Left lung (tissue), 10 donors: ENCODE measurements around the gene B3GAT2. TPM values are rescaled to one million over a fixed set of nuclear protein-coding genes. Genes with fewer than 3 reads are reported as not detected.
A peak's percentile ranks its signal among the peaks of the same experiment; 100 is the strongest.

Experiments
- ATAC-seq: fragments of 200-7000 bp; cut with Tn5 transposase; one replicate; pipeline ENCODE4 v1.9.1; 2020; ENCODE audit warnings: moderate library complexity
- DNase-seq, 4 donors: peaks; one replicate each; pipeline ENCODE4 v3.0.0-alpha.2; 2013 to 2020
- H3K27ac ChIP-seq, 2 donors: fragments of 200-600 bp; sonication (generic) in 1 of 2; one replicate each; pipeline versions ENCODE4 v1.5.0 to v1.8.0; 2020 to 2021
- H3K27me3 ChIP-seq, 2 donors: fragments of 200-600 bp; sonication (generic) in 1 of 2; one replicate each; pipeline versions ENCODE4 v1.5.0 to v1.8.0; 2020 to 2021
- H3K36me3 ChIP-seq, 2 donors: fragments of 200-600 bp; sonication (generic) in 1 of 2; one replicate each; pipeline versions ENCODE4 v1.5.0 to v1.8.0; 2020 to 2021
- H3K4me1 ChIP-seq, 2 donors: fragments of 200-600 bp; one replicate each; pipeline ENCODE4 v1.8.0; 2021
- H3K4me3 ChIP-seq, 2 donors: fragments of 200-600 bp; sonication (generic) in 1 of 2; one replicate each; pipeline versions ENCODE4 v1.5.0 to v1.8.0; 2020 to 2021; ENCODE audit warnings: mild to moderate bottlenecking in 1 of 2
- H3K9me3 ChIP-seq, 2 donors: fragments of 200-600 bp; sonication (generic) in 1 of 2; one replicate each; pipeline versions ENCODE4 v1.5.0 to v1.8.0; 2020 to 2021
- intact Hi-C, 2 donors: fragments of 100-400 bp; cut with DNase I; formaldehyde crosslinking; loops; one replicate each; pipeline versions ENCODE4 v1.11.2 to v1.14.2; 2022
- polyA plus RNA-seq, 6 donors: library from polyadenylated mRNA; unstranded; fragments of 120-200 nt; gene quantifications; one replicate each; pipeline ENCODE4 v1.2.1, GENCODE V29; 2013; ENCODE audit not compliant: insufficient read length in 6 of 6
- total RNA-seq, 2 donors: library from RNA; stranded (reverse); fragmentation: NEBNext Ultra II Directional; extraction: Animal tissue kit (Norgen Biotek cat#: 25700); gene quantifications; one replicate each; pipeline ENCODE4 v1.2.1, GENCODE V29; 2021
- TF ChIP-seq, protein P1 (sequence below), 2 donors: fragments of 200-600 bp; sonication (generic) in 1 of 2; IDR thresholded peaks; one replicate each; pipeline versions ENCODE4 v1.5.0 to v1.8.0; 2021; ENCODE audit warnings: antibody characterized with exemption in 2 of 2
- donor health status: DM: no; HTN: yes; CAD: no.
- donor health status: DM: no; HTN: no; CAD: no.

Gene B3GAT2
- total and polyA plus RNA-seq, 8 donors = 0.03 to 2.9 (median 2.0) TPM; not detected in 1

DNA sequence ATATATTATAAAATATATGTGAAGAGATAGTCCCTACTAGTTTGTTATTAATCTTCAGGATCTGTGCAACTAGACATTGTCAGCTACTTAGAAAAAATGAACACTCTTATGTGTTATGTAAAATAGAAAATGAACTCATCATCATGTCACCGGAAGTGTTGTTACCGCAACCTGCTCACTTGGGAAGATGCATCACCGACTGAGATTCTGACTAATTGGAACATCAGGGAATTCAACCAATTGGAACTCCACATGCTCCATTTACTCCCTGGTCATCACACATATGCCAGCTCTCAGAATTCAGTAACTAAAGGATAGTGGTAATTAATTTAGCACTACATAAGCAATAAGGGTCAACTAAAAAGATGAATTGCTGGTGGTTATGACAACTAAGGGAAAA lies 16.7 kb upstream of the B3GAT2 start:
- intact Hi-C loops = no loop called here
- no peak for ATAC-seq
- Histone ChIP-seq H3K9me3 (peaks cover 0 to 4% of the 10 kb centered on the region in 2 donors), H3K27me3 (no peaks in the 10 kb centered on the region), H3K27ac (no peak overlapping the region), H3K36me3 (no peaks in the 10 kb centered on the region), H3K4me3 (no peak overlapping the region), H3K4me1 (no peaks in the 10 kb centered on the region)
- TF ChIP-seq, protein P1, sequence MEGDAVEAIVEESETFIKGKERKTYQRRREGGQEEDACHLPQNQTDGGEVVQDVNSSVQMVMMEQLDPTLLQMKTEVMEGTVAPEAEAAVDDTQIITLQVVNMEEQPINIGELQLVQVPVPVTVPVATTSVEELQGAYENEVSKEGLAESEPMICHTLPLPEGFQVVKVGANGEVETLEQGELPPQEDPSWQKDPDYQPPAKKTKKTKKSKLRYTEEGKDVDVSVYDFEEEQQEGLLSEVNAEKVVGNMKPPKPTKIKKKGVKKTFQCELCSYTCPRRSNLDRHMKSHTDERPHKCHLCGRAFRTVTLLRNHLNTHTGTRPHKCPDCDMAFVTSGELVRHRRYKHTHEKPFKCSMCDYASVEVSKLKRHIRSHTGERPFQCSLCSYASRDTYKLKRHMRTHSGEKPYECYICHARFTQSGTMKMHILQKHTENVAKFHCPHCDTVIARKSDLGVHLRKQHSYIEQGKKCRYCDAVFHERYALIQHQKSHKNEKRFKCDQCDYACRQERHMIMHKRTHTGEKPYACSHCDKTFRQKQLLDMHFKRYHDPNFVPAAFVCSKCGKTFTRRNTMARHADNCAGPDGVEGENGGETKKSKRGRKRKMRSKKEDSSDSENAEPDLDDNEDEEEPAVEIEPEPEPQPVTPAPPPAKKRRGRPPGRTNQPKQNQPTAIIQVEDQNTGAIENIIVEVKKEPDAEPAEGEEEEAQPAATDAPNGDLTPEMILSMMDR (IDR thresholded peaks at IDR 0.05) = no peak
- DNase-seq = no peak

DNA sequence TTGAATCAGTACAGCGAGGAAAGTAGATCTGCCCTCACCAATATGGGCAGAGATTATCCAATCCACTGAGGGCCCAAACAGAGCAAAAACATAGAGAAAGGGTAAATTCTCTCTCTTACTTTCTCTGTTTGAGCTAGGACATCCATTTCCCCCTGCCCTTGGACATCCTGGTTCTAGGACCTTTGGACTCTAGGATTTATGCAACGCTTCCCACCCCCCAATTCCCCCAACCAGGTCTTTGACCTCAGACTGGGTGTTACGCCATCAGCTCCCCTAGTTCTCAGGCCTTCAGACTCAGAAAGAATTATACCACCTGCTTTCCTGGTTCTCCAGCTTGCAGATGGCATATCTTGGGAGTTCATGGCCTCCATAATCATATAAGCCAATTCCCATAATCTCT lies 10.2 kb upstream of the B3GAT2 start:
- no peak overlapping the region for H3K27ac ChIP-seq
- intact Hi-C loops = no loop called here
- TF ChIP-seq, protein P1 (IDR thresholded peaks at IDR 0.05) = no peak
- H3K4me3 ChIP-seq = no peak overlapping the region
- no peaks in the 10 kb centered on the region for H3K36me3 ChIP-seq
- H3K9me3 ChIP-seq = no peaks in the 10 kb centered on the region
- ATAC-seq (no peak), DNase-seq (no peak)
- no peaks in the 10 kb centered on the region for H3K4me1 ChIP-seq
- H3K27me3 ChIP-seq = no peaks in the 10 kb centered on the region

DNA sequence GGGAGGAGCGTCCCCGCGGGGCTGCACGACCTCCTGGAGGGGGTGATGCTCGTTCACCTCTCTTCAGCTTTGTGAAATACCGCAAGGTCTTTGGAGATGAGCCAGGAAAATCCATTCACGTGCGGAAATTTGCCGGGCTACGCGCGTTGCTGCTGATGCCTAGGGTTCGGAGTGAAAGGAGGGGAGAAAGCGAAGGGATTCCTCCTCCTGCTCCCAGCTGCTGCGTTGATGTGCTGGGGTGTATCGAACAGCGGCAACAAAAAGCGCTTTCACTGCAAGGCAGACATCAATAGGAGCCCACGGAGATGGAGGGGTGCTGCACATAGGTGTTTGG lies 391 bp upstream of the B3GAT2 start:
- H3K27me3 ChIP-seq = peaks cover 32 to 59% of the 10 kb centered on the region in 2 donors
- H3K27ac ChIP-seq = no peak overlapping the region
- peak overlapping the region; percentile 21 to 42 for H3K4me3 ChIP-seq
- H3K36me3 ChIP-seq = no peaks in the 10 kb centered on the region
- H3K4me1 ChIP-seq = peaks cover 8 to 22% of the 10 kb centered on the region in 2 donors
- DNase-seq (no peak), ATAC-seq (no peak)
- H3K9me3 ChIP-seq = no peaks in the 10 kb centered on the region
- intact Hi-C loops = no loop called here
- TF ChIP-seq, protein P1 (IDR thresholded peaks at IDR 0.05) = no peak

DNA sequence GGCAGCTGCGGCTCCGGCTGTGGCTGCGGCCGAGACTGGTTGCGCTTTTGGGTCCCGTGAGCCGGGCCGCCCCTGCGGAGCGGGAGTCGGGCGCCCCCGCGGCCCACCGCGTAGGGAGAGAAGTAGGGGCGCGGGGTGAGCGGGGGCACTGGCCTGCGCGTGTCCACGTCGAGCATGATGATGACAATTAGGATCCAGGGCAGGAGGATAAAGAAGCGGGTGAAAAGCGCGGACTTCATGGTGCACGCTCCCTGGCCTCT lies 739 bp downstream of the B3GAT2 start:
- Histone ChIP-seq H3K4me1 (peaks cover 8 to 22% of the 10 kb centered on the region in 2 donors), H3K27ac (no peak overlapping the region), H3K27me3 (peaks cover 32 to 59% of the 10 kb centered on the region in 2 donors), H3K4me3 (peak overlapping the region; percentile 21 to 42), H3K9me3 (no peaks in the 10 kb centered on the region), H3K36me3 (no peaks in the 10 kb centered on the region)
- no peak for DNase-seq
- TF ChIP-seq, protein P1 (IDR thresholded peaks at IDR 0.05) = peak in 1 of 2 donors; percentile 13
- no peak for ATAC-seq
- intact Hi-C loops = no loop called here

DNA sequence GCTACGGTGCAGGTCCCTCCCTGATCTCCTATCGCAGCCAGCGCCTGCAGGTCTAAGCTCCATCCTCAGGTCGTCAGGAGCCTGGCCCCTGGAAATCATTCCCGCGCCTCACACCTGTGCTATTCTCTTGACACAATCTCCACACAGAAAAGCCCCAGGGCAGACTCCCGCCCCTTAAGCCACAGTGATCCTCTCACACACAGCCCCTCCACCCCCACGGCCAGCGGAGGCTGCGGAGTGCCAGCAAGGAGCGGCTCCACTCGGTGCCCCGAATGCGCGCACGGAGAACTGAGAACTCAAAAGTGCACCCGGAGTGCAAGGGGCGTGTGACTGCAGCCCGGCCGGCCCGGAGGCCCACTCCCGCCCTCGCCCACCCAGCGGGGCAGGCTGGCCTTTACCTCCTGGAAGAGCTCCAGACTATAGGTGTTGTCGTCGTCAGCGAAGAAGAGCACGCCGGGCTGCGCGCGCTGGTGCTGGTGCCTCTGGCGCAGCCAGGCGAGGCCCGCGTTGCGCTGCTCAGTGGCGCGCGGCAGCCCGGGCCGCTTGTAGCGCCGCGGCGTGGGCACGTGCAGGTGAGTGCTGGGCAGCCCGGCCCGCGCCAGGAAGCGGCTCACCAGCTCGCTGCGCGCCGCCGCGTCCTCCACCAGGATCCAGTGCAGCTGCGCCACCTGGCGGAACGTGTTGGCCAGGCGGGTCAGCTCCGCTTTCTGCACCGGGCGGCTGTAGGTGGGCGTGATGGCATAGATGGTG lies 1.2 kb downstream of the B3GAT2 start:
- Histone ChIP-seq H3K27me3 (peaks cover 32 to 59% of the 10 kb centered on the region in 2 donors), H3K9me3 (no peaks in the 10 kb centered on the region), H3K4me3 (peak overlapping the region; percentile 21 to 42), H3K27ac (no peak overlapping the region), H3K4me1 (peaks cover 8 to 22% of the 10 kb centered on the region in 2 donors), H3K36me3 (no peaks in the 10 kb centered on the region)
- ATAC-seq (peak; percentile 100), DNase-seq (peak; percentile 78 to 95 (median 88))
- TF ChIP-seq, protein P1 (IDR thresholded peaks at IDR 0.05) = peak; percentile 77 to 85
- intact Hi-C loops = no loop called here
